Endothelial cell of umbilical vein (primary cell): ENCODE results near the gene CINP. TPM values are rescaled to one million over a fixed set of nuclear protein-coding genes. Genes with fewer than 3 reads are reported as not detected.

ENCODE experiments used
- BruUV-seq: library from RNA; stranded (reverse); fragments of 400-500 nt; replicated peaks from 2 replicates; lab custom pipeline; 2021; lab: Mats Ljungman, UMichigan
- CTCF ChIA-PET: fragments of 300-600, 350-600 bp; sonication (Branson Sonifier 250); formaldehyde crosslinking; loops from one replicate; lab custom pipeline; 2021; ENCODE audit warnings: antibody characterized with exemption, inconsistent platforms; lab: Charles Lee
- POLR2A ChIA-PET: fragments of 300-600, 350-600 bp; sonication (Branson Sonifier 250); formaldehyde crosslinking; loops from one replicate; lab custom pipeline; 2021; ENCODE audit warnings: antibody characterized with exemption, inconsistent platforms; lab: Charles Lee
- DNase-seq: peaks from one replicate; pipeline ENCODE4 v3.0.0-alpha.2; 2011; ENCODE audit warnings: low read depth, low spot score
- FAIRE-seq: peaks from 2 replicates; lab custom pipeline; 2011; peaks lifted over from hg19 to GRCh38; lab: Jason Lieb, UNC
- H2AFZ ChIP-seq: 2 replicates; pipeline ENCODE4 v1.6.0; 2012; ENCODE audit warnings: low read depth, low read length, control low read depth, inconsistent platforms
- H3K27ac ChIP-seq: 2 replicates; pipeline ENCODE4 v1.5.1; 2011; ENCODE audit warnings: low read depth, mild to moderate bottlenecking, control low read depth, low read length, moderate library complexity; ENCODE audit not compliant: insufficient read depth
- H3K27me3 ChIP-seq, 2 experiments: 2 replicates each; pipeline versions ENCODE4 v1.6.0 to v1.6.1; 2011; ENCODE audit warnings: low read length in 2 of 2, mixed read lengths in 1 of 2; ENCODE audit not compliant: control insufficient read depth in 2 of 2, insufficient read depth in 2 of 2
- H3K36me3 ChIP-seq, 2 experiments: 2 replicates in 1 of 2; 3 replicates in 1 of 2; pipeline ENCODE4 v1.5.1; 2011; ENCODE audit warnings: low read length in 2 of 2, mild to moderate bottlenecking in 1 of 2, moderate library complexity in 1 of 2; ENCODE audit not compliant: control insufficient read depth in 2 of 2, insufficient read depth in 2 of 2; ENCODE audit errors: extremely low read depth in 1 of 2
- H3K4me1 ChIP-seq: 3 replicates; pipeline ENCODE4 v1.5.1; 2011; ENCODE audit warnings: mild to moderate bottlenecking, low read length; ENCODE audit not compliant: control insufficient read depth, insufficient read depth; ENCODE audit errors: extremely low read depth
- H3K4me2 ChIP-seq: 2 replicates; pipeline ENCODE4 v1.6.1; 2011; ENCODE audit warnings: low read length, control low read depth, mixed read lengths; ENCODE audit not compliant: insufficient read depth
- H3K4me3 ChIP-seq, 3 experiments: fragments of 200-600 bp in 1 of 3; sonication (generic), shearing (Covaris generic) in 1 of 3; replicated peaks in 1 of 3; 2 replicates each; pipeline ENCODE4 v1.5.1; 2011 to 2016; ENCODE audit warnings: control low read depth in 3 of 3, low read length in 3 of 3, mild to moderate bottlenecking in 2 of 3, inconsistent platforms in 1 of 3, low read depth in 1 of 3, moderate library complexity in 1 of 3; ENCODE audit not compliant: insufficient read depth in 1 of 3
- H3K79me2 ChIP-seq: 2 replicates; pipeline ENCODE4 v1.6.0; 2012; ENCODE audit warnings: low read length, inconsistent platforms; ENCODE audit not compliant: control insufficient read depth, insufficient read depth
- H3K9ac ChIP-seq: replicated peaks from 2 replicates; pipeline ENCODE3; 2011; ENCODE audit warnings: low read length, control low read depth; ENCODE audit not compliant: insufficient read depth; ENCODE audit errors: extremely low read depth
- H3K9me1 ChIP-seq: replicated peaks from 3 replicates; pipeline ENCODE4 v1.6.0; 2011; ENCODE audit warnings: mild to moderate bottlenecking, low read length; ENCODE audit not compliant: control insufficient read depth, insufficient read depth; ENCODE audit errors: extremely low read depth
- H3K9me3 ChIP-seq: replicated peaks from 2 replicates; pipeline ENCODE4 v1.5.1; 2012; ENCODE audit warnings: low read length, inconsistent platforms; ENCODE audit not compliant: control insufficient read depth, insufficient read depth
- H4K20me1 ChIP-seq: replicated peaks from 2 replicates; pipeline ENCODE3; 2011; ENCODE audit warnings: mild to moderate bottlenecking, low read length; ENCODE audit not compliant: control insufficient read depth, insufficient read depth; ENCODE audit errors: extremely low read depth
- EZH2 ChIP-seq: IDR thresholded peaks from 2 replicates; pipeline ENCODE4 v1.6.1; 2012; ENCODE audit warnings: borderline replicate concordance, low read depth, mild to moderate bottlenecking, moderate library complexity, low read length, inconsistent platforms; ENCODE audit not compliant: severe bottlenecking
- FOS ChIP-seq: IDR thresholded peaks from 2 replicates; pipeline ENCODE4 v1.6.1; 2011; ENCODE audit warnings: mild to moderate bottlenecking, low read length, moderate library complexity, borderline replicate concordance; ENCODE audit not compliant: insufficient read depth
- GATA2 ChIP-seq: IDR thresholded peaks from 2 replicates; pipeline ENCODE4 v1.7.0; 2011; ENCODE audit warnings: low read depth, mild to moderate bottlenecking, moderate library complexity, mixed read lengths, low read length; ENCODE audit not compliant: insufficient read length, insufficient read depth
- JUN ChIP-seq: IDR thresholded peaks from 2 replicates; pipeline ENCODE4 v1.6.1; 2011; ENCODE audit warnings: borderline replicate concordance, low read depth; ENCODE audit not compliant: insufficient read length, insufficient read depth
- MYC ChIP-seq: IDR thresholded peaks from one replicate; pipeline ENCODE4 v1.6.1; 2011; ENCODE audit warnings: mild to moderate bottlenecking, low read depth, low read length
- POLR2A ChIP-seq: IDR thresholded peaks from 2 replicates; pipeline ENCODE4 v1.6.1; 2012; ENCODE audit warnings: low read depth, mild to moderate bottlenecking, control low read depth, low read length
- POLR2AphosphoS5 ChIP-seq: IDR thresholded peaks from 2 replicates; pipeline ENCODE4 v1.6.1; 2012; ENCODE audit warnings: low read depth, mild to moderate bottlenecking, control low read depth, low read length, moderate library complexity; ENCODE audit not compliant: insufficient read depth
- dilution Hi-C: fragments of 300-500 bp; cut with MboI; formaldehyde crosslinking; loops from one replicate; pipeline ENCODE4 v1.15.0; 2019; ENCODE audit warnings: low sequenced_read_pairs; ENCODE audit not compliant: extremely low pct_ligation_motif_present
- intact Hi-C: fragments of 100-400 bp; cut with micrococcal nuclease; formaldehyde crosslinking; loops from one replicate; pipeline ENCODE4 v1.10.0; 2022
- polyA plus RNA-seq, 4 experiments: library from polyadenylated mRNA; depleted of rRNA in 3 of 4; stranded (reverse) in 3 of 4; unstranded in 1 of 4; fragments of >200 nt; gene quantifications; 2 replicates each; pipeline versions ENCODE4 v1.2.1 to v1.2.3, GENCODE V29; 2011 to 2012; ENCODE audit warnings: missing spikeins in 1 of 4
- total RNA-seq: library from RNA; stranded (reverse); gene quantifications from 2 replicates; pipeline ENCODE4 v1.2.3, GENCODE V29; 2021
- TF ChIP-seq, protein P1 (sequence below): IDR thresholded peaks from 2 replicates; pipeline ENCODE4 v1.6.1; 2011; ENCODE audit not compliant: insufficient read depth, insufficient read length

The CINP gene
- total and polyA plus RNA-seq, 2 donors (not counting 3 experiments of a cell fraction or from before 2014, with no cell fraction given): 44.0 to 79.1 TPM

DNA sequence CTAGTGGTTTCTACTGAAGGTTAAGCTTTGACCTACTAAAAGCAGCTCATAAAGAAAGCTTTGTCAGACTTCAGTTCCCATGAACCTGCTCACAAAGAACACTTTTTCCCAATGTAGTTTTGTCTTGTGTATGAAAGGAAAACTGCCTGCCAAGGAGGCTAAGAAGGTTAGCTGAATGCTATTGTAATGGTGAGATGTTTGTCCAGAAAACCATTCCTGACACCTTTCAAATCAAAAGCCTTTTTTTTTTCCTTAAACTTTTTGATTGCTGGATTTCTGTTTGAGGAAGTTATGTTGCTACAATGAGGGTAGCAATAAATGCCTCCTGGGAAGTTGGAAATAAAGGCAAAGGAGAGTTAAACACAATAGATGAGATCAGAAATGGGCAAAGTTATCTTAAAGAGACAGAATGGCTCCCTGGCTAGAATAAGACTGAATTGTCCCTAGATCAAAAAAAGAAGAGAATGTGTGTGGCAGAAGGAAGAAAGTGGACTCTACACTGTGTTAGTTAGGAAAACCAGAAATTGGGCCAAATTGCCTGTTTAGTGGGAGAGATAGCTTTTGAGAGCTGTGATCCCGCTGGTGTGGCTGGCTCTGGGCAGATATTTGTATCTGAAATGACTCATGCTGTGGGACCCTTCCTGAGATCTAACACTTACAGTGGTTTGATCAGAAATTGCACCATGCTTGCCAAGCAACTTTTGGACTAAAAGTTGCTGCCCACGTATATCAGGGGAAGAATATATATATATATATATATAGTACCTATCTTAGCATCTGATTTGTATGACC lies 27.6 kb upstream of the CINP start:
- TF ChIP-seq MYC (no peak), FOS (peak; percentile 33), POLR2A (no peak), JUN (peak; percentile 9), GATA2 (no peak), EZH2 (no peak)
- DNase-seq (peak; percentile 83), FAIRE-seq (peak; percentile 52)
- no peaks in the 10 kb centered on the region for H3K79me2 ChIP-seq
- H3K36me3 ChIP-seq: no peaks in the 10 kb centered on the region
- no peaks in the 10 kb centered on the region for H3K27me3 ChIP-seq
- peaks cover 13% of the 10 kb centered on the region for H3K4me1 ChIP-seq
- ChIA-PET CTCF (interaction anchor here (1.1 to 2.0 kb wide), 3 partner anchors 9 to 48 kb away, joined by 3 to 6 read pairs (median 4); no protein-coding TSS in a partner anchor), POLR2A (no interaction called here)
- intact Hi-C loops: no loop called here
- no peaks in the 10 kb centered on the region for H4K20me1 ChIP-seq
- H3K27ac ChIP-seq: peak overlapping the region; percentile 47
- peak overlapping the region; percentile 14 for H2AFZ ChIP-seq
- peak overlapping the region; percentile 29 for H3K9ac ChIP-seq
- dilution Hi-C loops: no loop called here
- peak overlapping the region; percentile 12 for H3K4me2 ChIP-seq
- no peaks in the 10 kb centered on the region for H3K9me3 ChIP-seq
- H3K4me3 ChIP-seq: no peak overlapping the region
- no peaks in the 10 kb centered on the region for H3K9me1 ChIP-seq
- TSS peak; percentile 52 for BruUV-seq

DNA sequence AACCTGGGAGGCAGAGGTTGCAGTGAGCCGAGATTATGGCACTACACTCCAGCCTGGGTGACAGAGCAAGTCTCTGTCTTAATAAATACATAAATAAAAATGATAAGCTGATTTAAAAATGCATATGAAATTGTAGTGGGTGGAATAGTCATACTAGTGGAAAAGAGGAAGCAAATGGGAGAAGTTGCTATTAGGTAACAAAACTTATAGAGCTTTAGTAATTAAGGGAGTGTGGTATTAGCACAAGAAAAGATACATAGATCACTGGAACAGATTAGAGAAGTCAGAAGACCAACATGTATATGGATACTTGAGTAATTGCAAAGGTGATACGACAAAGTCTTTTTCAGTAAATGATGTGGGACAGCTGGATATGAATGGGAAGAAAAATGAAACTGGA lies 26.6 kb upstream of the CINP start:
- H3K9me3 ChIP-seq: no peaks in the 10 kb centered on the region
- H3K4me3 ChIP-seq: no peak overlapping the region
- H3K4me2 ChIP-seq: no peak overlapping the region
- peaks cover 13% of the 10 kb centered on the region for H3K4me1 ChIP-seq
- CTCF ChIA-PET: interaction anchor here (2.0 kb wide), 1 partner anchor 19 kb away, joined by 4 read pairs; no protein-coding TSS in a partner anchor
- DNase-seq: no peak
- no peaks in the 10 kb centered on the region for H3K79me2 ChIP-seq
- no peaks in the 10 kb centered on the region for H3K27me3 ChIP-seq
- POLR2A ChIA-PET: no interaction called here
- H2AFZ ChIP-seq: no peak overlapping the region
- intact Hi-C loops (no loop called here), dilution Hi-C loops (no loop called here)
- H3K9ac ChIP-seq: no peak overlapping the region
- BruUV-seq: no TSS peak
- no peak for TF ChIP-seq MYC
- no peak for TF ChIP-seq GATA2
- TF ChIP-seq EZH2: no peak
- TF ChIP-seq FOS: no peak
- no peak for TF ChIP-seq POLR2AphosphoS5
- TF ChIP-seq, protein P1, sequence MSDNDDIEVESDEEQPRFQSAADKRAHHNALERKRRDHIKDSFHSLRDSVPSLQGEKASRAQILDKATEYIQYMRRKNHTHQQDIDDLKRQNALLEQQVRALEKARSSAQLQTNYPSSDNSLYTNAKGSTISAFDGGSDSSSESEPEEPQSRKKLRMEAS: no peak
- no peak overlapping the region for H3K27ac ChIP-seq
- no peak for FAIRE-seq
- no peaks in the 10 kb centered on the region for H3K9me1 ChIP-seq
- no peaks in the 10 kb centered on the region for H4K20me1 ChIP-seq
- no peaks in the 10 kb centered on the region for H3K36me3 ChIP-seq
